Fibroblast of skin of back (primary cell): ENCODE data around the gene IQGAP3.
A peak's percentile ranks its signal among the peaks of the same experiment; 100 is the strongest.

Source experiments
- DNase-seq: peaks from one replicate; pipeline ENCODE4 v3.0.0-alpha.2; 2013

Gene IQGAP3

DNA sequence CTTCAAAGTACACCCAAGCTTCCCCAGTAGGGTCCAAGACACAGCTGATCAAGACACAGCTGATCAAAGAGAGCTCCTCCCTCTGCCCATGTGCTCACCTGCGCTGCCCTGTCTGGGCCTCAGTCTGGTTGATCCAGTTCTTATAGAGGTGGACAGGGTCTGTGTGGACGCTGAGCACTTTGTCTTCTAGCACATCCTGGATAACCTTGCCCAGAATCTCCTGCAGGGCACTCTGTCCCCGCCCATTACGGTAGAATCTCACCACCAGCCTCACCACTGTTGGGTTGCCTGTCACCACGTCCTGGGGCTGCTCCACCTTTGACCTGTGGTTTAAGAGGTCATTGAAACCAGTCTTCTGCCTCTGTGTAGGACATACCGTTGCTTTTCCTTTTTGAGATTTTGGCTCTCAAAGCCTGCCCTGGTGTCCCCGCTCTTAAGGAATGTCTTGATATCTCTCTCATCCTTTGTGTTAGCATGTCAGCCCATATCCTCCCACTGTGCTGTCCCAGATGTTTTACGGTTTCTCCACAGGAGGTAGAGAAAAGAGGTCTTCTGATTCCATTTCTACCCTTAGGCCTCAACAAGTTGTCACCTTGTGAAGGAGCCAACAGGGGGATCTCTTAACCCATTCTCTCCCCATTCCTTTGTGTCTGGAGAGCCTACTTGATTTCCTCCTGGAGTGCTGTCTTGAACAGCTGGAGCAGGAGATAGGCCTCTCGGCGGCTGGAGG lies 33.5 kb downstream of the IQGAP3 start:
- no peak for DNase-seq

- DNase-seq = no peak
Measured at GRCh38 chr1:156537027-156537426, 35.3 kb downstream of the IQGAP3 start.

DNA sequence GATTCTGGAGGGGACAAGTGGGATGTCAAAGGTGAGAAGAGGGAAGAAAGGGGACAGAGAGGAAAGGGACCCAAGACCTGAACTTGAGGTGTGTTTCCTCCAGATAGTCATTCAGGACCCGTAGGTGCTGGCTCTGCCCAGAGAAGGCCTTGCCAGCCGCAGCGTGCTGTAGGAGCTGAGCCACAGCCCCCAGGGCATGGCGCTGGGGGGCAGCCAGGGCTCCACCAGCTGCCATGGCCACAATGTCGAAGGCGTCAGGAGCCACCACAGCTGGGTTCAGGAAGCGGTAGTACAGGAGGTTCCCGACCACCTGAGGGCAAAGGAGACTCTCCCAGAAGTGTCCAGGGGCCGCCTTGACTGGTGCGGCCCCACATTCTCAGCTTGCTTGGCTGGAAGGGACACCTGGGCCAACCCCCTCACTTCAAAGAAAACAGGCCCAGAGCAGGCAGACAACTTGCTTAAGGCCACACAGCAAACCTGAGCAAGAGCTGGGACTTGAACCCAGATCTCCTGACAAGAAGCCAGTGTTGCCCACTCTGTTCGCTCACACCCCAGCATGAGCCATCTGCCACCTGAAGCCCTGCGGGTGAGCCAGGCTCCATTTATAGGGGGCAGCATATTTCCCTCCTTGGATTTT lies 37.8 kb downstream of the IQGAP3 start:
- no peak for DNase-seq

DNA sequence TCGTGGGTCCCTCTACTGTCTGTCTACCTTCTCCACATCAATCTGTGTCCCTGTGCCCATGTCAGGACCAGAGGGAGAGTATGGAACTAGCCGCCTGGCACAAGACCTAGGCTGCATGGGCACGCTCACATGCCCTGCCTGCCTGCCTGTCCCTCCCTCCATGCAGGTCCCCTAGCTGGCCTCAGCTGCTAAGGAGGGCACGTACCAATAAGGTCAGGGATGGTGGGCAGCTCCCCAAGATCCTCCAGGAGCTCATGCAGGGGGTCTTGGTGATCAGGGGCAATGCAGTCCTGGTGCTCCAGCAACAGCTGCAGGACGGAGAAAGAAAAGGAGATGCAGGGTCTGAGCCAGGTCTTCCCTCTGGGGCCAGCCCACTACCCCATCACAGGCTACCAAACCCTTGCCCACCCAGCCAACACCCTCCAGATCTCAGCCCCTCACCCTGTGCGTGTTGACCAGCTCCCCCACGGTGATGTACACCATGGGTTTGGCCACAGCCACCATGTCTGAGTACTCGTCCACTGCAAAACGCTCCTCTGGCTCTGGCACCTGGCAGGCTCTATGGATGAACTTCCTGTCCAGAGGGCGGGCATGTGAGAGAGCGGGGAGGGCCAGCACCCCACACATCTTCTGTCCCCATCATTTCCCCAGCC lies 38.7 kb downstream of the IQGAP3 start:
- DNase-seq = no peak

DNA sequence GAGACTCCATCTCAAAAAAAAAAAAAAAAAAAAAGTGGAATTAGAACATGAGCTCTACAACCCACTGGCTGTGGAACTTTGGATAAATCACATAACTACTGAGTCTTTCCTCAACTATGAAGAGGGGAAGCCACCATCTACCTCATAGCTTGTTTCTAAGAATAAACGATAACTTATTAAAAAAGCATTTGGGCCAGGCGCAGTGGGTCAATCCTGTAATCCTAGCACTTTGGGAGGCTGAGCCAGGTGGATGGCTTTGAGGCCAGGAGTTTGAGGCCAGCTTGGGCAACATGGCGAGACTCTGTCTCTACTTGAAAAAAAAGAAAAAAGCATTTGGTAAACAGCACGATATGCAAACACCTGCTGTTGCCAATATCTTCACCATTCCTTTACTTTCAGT lies 40.0 kb downstream of the IQGAP3 start:
- no peak for DNase-seq

DNA sequence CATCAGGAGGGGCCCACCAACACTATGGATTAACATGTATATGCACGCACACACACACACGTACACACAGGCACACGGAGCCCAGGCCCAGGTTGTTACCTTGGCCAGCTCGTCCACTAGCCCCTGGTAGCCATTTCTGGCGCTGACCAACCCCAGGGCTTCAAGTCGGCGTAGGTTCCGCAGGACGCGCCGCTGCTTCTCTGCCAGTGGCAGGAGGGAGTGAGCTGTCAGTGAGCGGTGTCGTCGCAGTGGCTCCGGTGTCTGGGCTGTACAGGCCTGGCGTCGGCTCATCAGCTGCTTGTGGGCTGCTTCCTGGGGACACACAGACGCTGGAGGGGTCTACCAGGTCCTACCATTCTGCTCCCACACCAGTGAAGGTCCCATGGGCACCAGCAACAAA lies 42.4 kb downstream of the IQGAP3 start:
- DNase-seq = no peak

GRCh38 chr1:156528875-156529425 lies 43.4 kb downstream of the IQGAP3 start:
- no peak for DNase-seq

GRCh38 chr1:156528231-156528630 lies 44.1 kb downstream of the IQGAP3 start:
- DNase-seq = no peak

- no peak for DNase-seq
Measured at GRCh38 chr1:156527584-156527983, 44.8 kb downstream of the IQGAP3 start.

DNA sequence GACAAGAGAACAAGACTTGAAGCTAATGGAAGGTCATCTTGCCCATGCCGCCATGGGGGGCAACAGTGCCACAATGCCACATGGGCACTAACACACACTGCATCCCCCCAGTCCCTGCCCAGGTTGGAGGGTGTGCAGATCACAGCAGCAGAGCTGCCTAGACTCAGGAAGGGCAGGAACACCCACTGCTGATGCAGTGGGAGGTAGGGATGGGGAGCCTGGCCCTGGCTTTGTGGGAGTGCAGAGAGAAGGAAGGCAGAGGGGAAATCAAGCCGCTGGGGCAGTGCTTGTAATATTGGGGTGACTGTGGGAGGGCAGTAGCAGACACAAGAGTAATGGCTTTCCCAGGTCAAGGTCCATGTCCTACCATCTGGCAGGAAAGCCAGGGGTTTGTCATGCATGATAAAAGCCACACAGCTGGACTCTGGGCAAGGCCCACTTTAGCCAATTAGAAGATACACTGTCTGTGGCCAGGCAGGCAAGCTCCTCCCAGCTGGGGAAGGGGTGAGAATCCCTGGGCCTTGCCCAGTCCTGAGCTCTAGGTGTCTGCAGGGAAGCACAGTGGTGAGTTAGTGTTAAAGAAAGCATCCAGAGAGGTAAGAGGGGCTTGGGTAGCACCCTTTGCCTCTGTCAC lies 46.4 kb downstream of the IQGAP3 start:
- no peak for DNase-seq

- no peak for DNase-seq
Measured at GRCh38 chr1:156525071-156525501, 47.3 kb downstream of the IQGAP3 start.

DNA sequence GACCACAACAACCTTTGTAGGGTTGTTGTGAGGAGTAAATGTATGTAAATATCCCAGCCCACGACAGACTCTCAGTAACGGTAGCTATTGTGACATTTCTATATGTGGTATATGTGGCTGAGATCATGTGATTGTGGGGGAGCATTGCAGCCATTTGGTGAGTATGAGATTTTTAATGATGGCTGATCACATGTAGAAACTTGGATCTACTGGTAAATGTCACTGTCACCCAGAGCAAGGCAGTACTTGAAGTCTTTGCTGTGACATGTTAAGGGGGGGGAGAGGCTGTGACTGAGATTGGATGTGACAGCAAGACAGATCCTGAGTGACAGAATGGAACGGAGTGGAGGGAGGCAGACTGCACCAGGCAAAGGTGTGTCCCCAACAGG lies 47.9 kb downstream of the IQGAP3 start:
- DNase-seq = no peak

DNA sequence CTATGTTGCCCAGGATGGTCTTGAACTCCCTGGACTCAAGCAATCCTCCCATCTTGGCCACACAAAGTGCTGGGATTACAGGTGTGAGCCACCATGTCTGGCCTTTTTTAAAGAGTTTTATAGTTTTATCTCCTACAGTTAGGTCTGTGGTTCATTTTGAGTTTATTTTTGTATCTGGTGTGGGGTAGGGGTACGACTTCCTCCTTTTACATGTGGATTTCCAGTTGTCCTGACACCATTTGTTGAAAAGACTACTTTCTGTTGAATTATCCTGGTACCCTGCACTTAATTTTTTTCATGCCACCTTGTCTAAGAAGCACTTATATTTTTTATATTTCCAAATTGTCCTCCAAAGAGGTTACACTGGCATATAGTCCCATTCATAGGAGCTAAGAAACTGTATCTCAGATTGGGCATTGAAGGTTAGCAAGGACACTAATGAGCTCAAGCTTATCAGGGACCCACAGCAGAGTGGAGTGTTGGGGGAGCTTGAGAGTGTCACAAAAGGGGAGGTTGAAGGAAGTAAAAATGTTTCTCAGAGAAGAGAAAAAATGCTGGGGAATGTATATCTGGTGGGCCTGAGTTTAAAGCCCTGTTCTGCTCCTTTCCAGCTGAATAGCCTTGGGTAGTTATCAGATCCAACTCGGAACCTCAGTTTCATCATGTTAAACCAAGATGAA lies 48.4 kb downstream of the IQGAP3 start:
- no peak for DNase-seq

- no peak for DNase-seq
Measured at GRCh38 chr1:156522443-156522970, 49.9 kb downstream of the IQGAP3 start.

GRCh38 chr1:156517748-156518147 lies 54.6 kb downstream of the IQGAP3 start:
- DNase-seq = no peak

GRCh38 chr1:156516821-156517220 lies 55.5 kb downstream of the IQGAP3 start:
- no peak for DNase-seq

- no peak for DNase-seq
Measured at GRCh38 chr1:156515956-156516355, 56.4 kb downstream of the IQGAP3 start.

DNA sequence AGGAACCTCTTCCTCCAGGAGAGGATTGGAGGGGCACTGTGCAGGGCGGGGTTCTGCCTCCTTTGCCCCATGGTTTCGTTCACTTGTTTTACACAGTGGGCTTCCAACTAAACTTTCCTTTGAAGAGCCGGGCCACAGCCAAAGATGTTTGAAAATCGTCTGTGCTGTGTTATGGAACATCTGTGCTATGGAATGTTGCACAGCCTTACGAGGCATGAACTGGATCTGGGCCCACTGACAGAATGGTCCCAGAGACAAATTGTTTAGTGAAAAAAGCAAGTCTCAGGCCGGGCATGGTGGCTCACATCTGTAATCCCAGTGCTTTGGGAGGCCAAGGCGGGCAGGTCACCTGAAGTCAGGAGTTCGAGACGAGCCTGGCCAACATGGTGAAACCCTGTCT lies 59.2 kb downstream of the IQGAP3 start:
- DNase-seq = no peak

- no peak for DNase-seq
Measured at GRCh38 chr1:156511644-156512043, 60.7 kb downstream of the IQGAP3 start.

GRCh38 chr1:156510709-156511108 lies 61.7 kb downstream of the IQGAP3 start:
- peak; percentile 78 for DNase-seq

DNA sequence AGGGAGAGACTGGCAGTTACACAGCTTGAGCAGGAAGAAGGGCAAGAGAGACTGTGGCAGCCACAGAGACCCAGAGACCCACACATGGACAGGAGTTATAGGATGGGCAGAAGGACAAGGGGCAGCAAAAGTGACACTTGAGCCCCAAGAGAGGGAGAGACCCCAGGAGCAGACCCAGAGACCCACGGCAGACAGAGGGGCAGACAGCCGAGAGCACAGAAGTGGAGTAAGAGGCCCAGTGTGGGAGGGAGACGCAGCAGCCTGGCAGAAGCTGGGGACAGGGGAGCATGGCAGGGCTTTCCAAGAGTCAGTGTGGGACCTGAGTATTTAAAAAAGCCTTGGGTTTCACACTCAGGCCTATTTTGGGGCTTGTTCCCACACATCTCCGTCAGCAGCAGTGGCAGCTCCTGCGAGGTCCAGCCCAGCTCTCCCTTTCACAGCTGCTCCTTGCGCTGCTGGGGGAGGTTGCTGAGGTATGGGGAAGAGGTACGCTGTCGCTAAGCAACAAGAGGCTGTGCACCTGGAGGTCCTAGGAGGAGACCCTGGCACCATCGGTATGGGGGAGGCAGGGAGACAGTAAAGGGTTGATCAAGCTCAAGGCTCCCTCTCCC lies 62.8 kb downstream of the IQGAP3 start:
- no peak for DNase-seq

DNA sequence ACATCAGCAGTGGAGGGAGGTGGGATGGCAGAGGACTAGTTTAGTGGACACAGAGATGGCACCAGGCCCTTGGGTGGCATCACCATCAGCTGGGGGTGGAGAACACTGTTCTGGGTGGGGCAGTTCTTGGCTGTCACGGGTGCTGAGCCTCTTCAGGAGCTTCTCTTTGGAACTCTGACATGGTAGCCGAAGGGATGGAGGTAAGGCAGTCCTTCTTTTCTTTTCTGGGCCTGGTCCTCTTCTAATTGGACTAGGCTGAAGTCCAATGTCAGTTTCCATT lies 63.5 kb downstream of the IQGAP3 start:
- DNase-seq = no peak
